ENCODE data around the gene SRCIN1.

The SRCIN1 gene

DNA sequence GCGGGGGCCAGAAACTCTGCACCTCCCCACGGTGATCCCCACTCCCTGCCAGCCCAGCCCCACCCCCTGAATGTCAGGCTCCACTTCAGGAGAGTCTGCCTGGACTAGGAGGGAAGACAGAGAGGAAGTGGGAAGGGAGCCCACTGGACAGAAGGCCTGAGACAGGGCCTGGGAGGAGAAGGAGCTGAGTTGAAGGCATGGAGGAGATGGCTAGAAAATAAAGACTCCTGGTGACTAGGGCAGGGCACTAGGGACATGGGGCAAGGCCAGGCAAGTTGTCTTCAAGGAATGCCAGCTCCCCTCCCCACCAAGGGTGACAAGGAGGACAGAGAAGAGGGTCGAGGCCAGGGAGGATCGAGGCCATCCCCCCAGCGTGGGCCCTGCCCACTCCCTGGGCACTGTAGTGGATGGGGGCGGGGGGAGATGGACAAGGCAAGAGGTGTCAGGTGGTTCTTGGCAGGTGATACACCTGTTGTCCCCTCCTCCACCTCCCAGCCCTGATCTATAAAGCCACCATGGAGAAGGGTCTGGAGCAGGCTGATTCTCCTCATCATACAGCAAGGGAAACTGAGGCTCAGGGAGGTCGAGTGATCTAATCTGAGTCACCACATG, 19.7 kb downstream of the SRCIN1 start:
- no peaks in the 10 kb centered on the region for H3K36me3 Mint-ChIP-seq (ENCODE audit: low read depth)
- H3K27me3 Mint-ChIP-seq (ENCODE audit: low read depth) = peaks cover 40% of the 10 kb centered on the region
- H3K9me3 Mint-ChIP-seq = no peaks in the 10 kb centered on the region
- peaks cover 44% of the 10 kb centered on the region for H3K4me1 Mint-ChIP-seq
- no peak overlapping the region for H3K4me3 Mint-ChIP-seq
- no peak for TF ChIP-seq CTCF (IDR thresholded peaks at IDR 0.05; ENCODE audit: unreplicated experiment in 3 of 3)
- H3K27ac Mint-ChIP-seq = peak overlapping the region in 1 of 3 experiments; percentile 39

GRCh38 chr17:38585056-38585917, 20.5 kb downstream of the SRCIN1 start:
- Mint-ChIP-seq H3K27me3 (ENCODE audit: low read depth) (peaks cover 46% of the 10 kb centered on the region), H3K4me1 (peaks cover 49% of the 10 kb centered on the region), H3K27ac (no peak overlapping the region), H3K36me3 (ENCODE audit: low read depth) (no peaks in the 10 kb centered on the region), H3K9me3 (no peaks in the 10 kb centered on the region), H3K4me3 (no peak overlapping the region)
- TF ChIP-seq CTCF (IDR thresholded peaks at IDR 0.05; ENCODE audit: unreplicated experiment in 3 of 3) = no peak

DNA sequence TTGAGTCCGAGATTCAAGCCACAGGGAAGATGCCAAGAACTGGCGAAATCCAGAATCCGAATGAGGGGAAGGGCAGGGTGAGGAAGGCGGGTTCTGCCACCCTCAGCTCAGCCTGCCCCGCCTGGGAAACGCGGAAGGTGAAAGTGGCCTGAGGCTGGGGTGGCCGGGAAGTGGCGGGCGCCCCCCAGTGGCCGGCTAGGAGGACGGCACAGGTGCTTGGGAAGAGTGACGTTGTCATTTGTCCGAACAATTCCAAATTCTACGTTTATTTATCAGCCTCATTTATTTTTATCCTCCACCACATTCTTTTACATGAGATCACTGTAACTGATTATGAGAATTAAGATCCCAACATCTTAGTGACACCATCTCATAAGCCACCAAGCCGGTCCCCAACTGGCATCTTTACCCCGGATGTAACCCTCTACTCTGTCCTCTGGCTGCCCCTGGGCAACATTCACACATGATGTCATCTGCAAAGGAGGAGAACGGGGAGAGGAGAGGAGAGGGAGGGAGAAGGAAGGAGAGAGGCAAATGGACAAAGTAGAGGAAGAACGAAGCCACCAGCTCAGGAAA, 21.3 kb downstream of the SRCIN1 start:
- Mint-ChIP-seq H3K27me3 (ENCODE audit: low read depth) (peaks cover 53% of the 10 kb centered on the region), H3K27ac (peak overlapping the region in 1 of 3 experiments; percentile 30), H3K4me3 (no peak overlapping the region), H3K4me1 (peaks cover 57% of the 10 kb centered on the region), H3K36me3 (ENCODE audit: low read depth) (no peaks in the 10 kb centered on the region), H3K9me3 (no peaks in the 10 kb centered on the region)
- peak; percentile 90 to 95 (median 95) for TF ChIP-seq CTCF (IDR thresholded peaks at IDR 0.05; ENCODE audit: unreplicated experiment in 3 of 3)

DNA sequence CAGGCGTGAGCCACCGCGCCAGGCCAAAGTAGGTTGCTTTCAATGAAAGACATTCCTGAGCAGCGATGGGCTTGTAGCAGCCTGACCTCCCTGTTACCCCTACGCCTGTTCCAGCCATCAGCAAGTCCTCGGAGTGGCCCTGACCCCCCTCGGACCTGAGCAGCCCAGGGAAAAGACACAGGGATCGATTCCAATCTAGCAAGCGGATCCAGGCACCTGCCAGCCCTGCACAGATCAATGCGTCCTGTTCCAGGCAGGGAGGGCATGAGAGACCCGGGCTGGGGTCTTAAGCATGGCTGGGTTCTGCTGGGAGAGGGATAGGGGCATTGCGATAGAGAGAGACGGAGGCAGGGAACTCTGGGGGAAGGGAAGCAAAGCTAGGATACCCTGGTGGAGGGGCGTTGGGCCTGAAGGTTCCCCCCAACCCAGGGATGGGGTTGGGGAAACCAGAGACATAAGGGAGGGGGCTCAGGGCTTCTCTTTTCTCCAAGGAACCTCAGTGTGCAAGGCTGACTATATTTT, 21.9 kb downstream of the SRCIN1 start:
- no peak for TF ChIP-seq CTCF (IDR thresholded peaks at IDR 0.05; ENCODE audit: unreplicated experiment in 3 of 3)
- Mint-ChIP-seq H3K4me3 (no peak overlapping the region), H3K27ac (no peak overlapping the region), H3K9me3 (no peaks in the 10 kb centered on the region), H3K27me3 (ENCODE audit: low read depth) (peaks cover 56% of the 10 kb centered on the region), H3K36me3 (ENCODE audit: low read depth) (no peaks in the 10 kb centered on the region), H3K4me1 (peaks cover 62% of the 10 kb centered on the region)

DNA sequence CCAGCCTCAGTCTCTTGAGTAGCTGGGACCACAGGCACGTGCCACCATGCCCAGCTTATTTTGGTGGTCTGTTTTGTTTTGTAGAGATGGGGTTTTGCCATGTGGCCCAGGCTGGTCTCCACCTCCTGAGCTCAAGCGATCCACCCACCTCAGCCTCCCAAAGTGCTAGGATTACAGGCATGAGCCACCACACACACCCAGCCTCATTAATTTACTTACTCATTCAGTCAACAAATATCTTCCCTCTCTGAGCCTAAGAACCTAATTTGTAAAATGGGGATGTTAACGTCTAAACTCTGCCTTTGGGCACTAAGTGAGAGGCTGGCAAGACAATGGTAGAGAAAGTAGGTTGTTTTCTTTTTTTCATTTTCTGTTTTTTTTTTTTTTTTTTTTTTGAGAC, 22.6 kb downstream of the SRCIN1 start:
- no peaks in the 10 kb centered on the region for H3K36me3 Mint-ChIP-seq (ENCODE audit: low read depth)
- peaks cover 51% of the 10 kb centered on the region for H3K27me3 Mint-ChIP-seq (ENCODE audit: low read depth)
- TF ChIP-seq CTCF (IDR thresholded peaks at IDR 0.05; ENCODE audit: unreplicated experiment in 3 of 3) = no peak
- no peak overlapping the region for H3K4me3 Mint-ChIP-seq
- peaks cover 60% of the 10 kb centered on the region for H3K4me1 Mint-ChIP-seq
- no peak overlapping the region for H3K27ac Mint-ChIP-seq
- H3K9me3 Mint-ChIP-seq = no peaks in the 10 kb centered on the region

Measured in nephron (organoid).